Fibroblast of pulmonary artery (primary cell): ENCODE data around the gene ASB11.
"Not testable (repeated sequence)": the region's sequence is repeated elsewhere in the genome, so short reads cannot be mapped to it uniquely, and the experiment has no call there.

ENCODE experiments used
- DNase-seq: peaks from one replicate; pipeline ENCODE4 v3.0.0-alpha.2; 2010; ENCODE audit warnings: low read depth
- H3K4me3 ChIP-seq: replicated peaks from 2 replicates; pipeline ENCODE4 v1.5.1; 2011; ENCODE audit warnings: low read depth, mild to moderate bottlenecking, control low read depth, low read length, moderate library complexity
- CTCF ChIP-seq: IDR thresholded peaks from 2 replicates; pipeline ENCODE4 v1.5.1; 2011; ENCODE audit warnings: mild to moderate bottlenecking, control low read depth, low read length, inconsistent platforms; ENCODE audit errors: missing control alignments

ASB11 gene

DNA sequence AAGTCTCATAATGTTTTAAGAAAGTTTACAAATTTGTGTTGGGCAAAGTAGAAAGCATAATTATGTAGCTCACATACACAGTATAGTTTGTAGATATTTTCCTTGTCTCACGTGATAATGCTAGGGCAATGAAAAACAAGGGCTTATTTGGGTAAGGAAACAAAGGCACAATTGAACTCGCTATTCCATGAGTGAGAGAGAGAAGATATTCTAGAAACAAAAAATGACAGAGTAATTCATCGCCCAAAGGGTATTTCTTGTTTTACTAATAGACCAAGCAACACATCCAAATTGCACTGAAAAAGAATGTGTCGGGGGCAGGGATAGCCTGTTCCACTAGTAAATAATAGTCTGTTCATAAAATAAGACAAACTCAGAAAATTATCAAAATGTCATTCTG lies 3.6 kb upstream of the ASB11 start:
- DNase-seq: no peak
- no peak overlapping the region for H3K4me3 ChIP-seq
- TF ChIP-seq CTCF: no peak

DNA sequence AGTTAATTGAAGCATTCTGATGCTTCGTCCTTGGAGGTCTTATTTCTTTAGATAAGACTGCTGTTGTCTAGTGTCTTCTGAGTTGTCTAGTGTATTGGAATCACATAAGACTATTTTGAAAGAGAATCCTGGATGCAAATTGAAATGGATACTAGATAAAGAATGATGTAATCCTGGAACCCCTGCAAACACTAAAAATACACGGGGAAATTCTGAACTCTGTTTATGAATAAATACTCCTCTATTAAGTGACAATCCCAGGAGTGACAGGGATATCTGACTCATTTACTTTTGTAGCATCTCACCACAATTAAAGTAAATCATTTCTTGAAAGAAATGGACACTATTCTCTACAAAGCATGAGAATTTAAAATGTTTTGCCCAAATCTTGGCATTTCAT lies 968 bp downstream of the ASB11 start:
- no peak for DNase-seq
- no peak for TF ChIP-seq CTCF
- H3K4me3 ChIP-seq: no peak overlapping the region

GRCh38 chrX:15311119-15311518 lies 4.3 kb downstream of the ASB11 start:
- TF ChIP-seq CTCF: no peak
- no peak overlapping the region for H3K4me3 ChIP-seq
- DNase-seq: no peak

GRCh38 chrX:15310117-15310516 lies 5.3 kb downstream of the ASB11 start:
- peak; percentile 68 for DNase-seq
- no peak overlapping the region for H3K4me3 ChIP-seq
- TF ChIP-seq CTCF: no peak

GRCh38 chrX:15305899-15306298 lies 9.5 kb downstream of the ASB11 start:
- not testable (repeated sequence) for H3K4me3 ChIP-seq, DNase-seq

- TF ChIP-seq CTCF: no peak
- no peak overlapping the region for H3K4me3 ChIP-seq
- DNase-seq: peak; percentile 26
Measured at GRCh38 chrX:15301924-15302323, 13.5 kb downstream of the ASB11 start.

DNA sequence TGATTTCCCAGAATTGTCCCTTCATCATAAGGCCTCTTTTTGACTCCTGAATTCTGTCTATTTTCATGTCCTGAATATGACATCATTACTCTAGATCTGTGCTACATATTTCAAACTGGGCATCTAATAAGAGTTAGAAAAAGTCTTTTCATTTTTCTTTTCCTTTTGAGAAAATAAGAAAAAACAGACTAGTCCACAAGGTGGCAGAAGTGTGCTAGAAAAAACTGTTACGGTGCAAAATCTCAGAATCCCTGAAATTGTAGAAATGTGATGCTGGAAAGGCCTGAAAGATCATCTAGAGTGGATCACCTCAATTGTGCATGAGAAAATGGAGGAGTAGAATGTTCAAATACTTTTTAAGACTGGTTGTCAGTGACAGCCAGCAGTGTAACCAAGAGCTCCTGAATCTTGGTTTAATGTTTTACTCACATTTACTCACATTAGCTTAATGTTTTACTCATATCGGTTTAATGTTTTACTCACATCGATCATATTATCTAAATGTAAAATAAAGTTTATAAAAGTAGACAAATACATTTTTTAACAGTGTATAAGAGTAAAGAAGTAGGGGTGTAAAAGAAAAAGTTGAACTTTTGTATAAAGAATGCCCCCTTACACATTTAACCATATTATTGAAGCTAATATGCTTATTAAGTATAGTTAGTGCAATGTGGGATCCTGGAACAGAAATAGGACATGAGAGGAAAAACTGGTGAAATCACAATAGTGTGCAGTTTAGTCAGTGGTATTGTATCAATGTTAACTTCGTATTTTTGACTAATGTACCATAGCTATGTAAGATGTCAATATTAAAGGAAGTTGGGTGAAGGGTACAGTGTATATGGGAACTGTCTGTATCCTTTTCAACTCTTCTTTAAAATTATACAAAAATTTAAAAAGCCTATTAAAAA lies 15.2 kb downstream of the ASB11 start:
- TF ChIP-seq CTCF: peak; percentile 38
- peak; percentile 52 for DNase-seq

More for the DNA sequence above, 15.2 kb downstream of the ASB11 start:
- no peak overlapping the region for H3K4me3 ChIP-seq
